Effector memory CD8-positive, alpha-beta T cell (primary cell): ENCODE measurements around the gene NTM.

Experiments
- ATAC-seq: fragments of 150-1000 bp; cut with Tn5 transposase; replicated peaks from 2 replicates; pipeline ENCODE4 v1.10.0; 2021; ENCODE audit warnings: mild to moderate bottlenecking, moderate library complexity
- DNase-seq, 3 experiments: peaks; one replicate each; pipeline ENCODE4 v3.0.0; 2021
- H3K27ac Mint-ChIP-seq, 2 donors: one replicate each; pipeline ENCODE4 v1.8.0; 2022; ENCODE audit warnings: mild to moderate bottlenecking in 2 of 2, mixed read lengths in 2 of 2, moderate library complexity in 2 of 2
- H3K27me3 Mint-ChIP-seq, 2 donors: one replicate each; pipeline ENCODE4 v1.8.0; 2022; ENCODE audit warnings: mixed read lengths in 2 of 2
- H3K36me3 Mint-ChIP-seq: one replicate; pipeline ENCODE4 v1.8.0; 2022; ENCODE audit warnings: mild to moderate bottlenecking, moderate library complexity, mixed read lengths; ENCODE audit not compliant: insufficient read depth
- H3K4me1 Mint-ChIP-seq, 2 donors: one replicate each; pipeline ENCODE4 v1.8.0; 2022; ENCODE audit warnings: low read depth in 2 of 2, mixed read lengths in 2 of 2
- H3K4me3 Mint-ChIP-seq, 2 donors: one replicate each; pipeline ENCODE4 v1.8.0; 2022; ENCODE audit warnings: mild to moderate bottlenecking in 2 of 2, mixed read lengths in 2 of 2, moderate library complexity in 2 of 2
- H3K9me3 Mint-ChIP-seq, 2 donors: one replicate each; pipeline ENCODE4 v1.8.0; 2022; ENCODE audit warnings: mixed read lengths in 2 of 2

The NTM gene

GRCh38 chr11:132379540-132379939, 1009.1 kb downstream of the NTM start:
- ATAC-seq (no peak), DNase-seq (no peak)
- Mint-ChIP-seq H3K27ac (no peak overlapping the region), H3K27me3 (no peaks in the 10 kb centered on the region), H3K9me3 (peaks cover 4 to 7% of the 10 kb centered on the region in 2 donors), H3K4me3 (no peak overlapping the region), H3K4me1 (no peaks in the 10 kb centered on the region), H3K36me3 (no peaks in the 10 kb centered on the region)
